ENCODE measurements around the gene DIRAS3.
"Not testable (repeated sequence)": the region's sequence is repeated elsewhere in the genome, so short reads cannot be mapped to it uniquely, and the experiment has no call there.

DIRAS3 gene

DNA sequence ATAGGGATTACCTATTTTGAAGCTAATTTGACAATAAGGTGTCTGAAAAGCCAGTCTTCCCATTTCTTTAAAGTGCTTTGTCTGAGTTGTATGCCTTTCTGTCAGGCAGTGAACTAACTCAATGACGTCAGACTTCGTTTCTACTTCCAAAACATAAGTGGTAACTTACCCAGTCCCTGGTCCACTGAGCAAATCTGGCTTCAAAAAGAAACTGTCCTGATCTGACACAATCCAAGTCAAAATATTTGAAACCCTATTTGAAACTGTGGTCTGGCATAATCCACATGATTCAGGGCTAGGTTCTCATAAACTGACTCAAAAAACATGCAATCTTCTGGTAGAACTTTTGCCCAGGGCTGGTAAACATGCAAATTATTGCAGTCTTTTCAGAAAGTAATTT is 34.0 kb downstream of the DIRAS3 start:
- DNase-seq, result no peak

DNA sequence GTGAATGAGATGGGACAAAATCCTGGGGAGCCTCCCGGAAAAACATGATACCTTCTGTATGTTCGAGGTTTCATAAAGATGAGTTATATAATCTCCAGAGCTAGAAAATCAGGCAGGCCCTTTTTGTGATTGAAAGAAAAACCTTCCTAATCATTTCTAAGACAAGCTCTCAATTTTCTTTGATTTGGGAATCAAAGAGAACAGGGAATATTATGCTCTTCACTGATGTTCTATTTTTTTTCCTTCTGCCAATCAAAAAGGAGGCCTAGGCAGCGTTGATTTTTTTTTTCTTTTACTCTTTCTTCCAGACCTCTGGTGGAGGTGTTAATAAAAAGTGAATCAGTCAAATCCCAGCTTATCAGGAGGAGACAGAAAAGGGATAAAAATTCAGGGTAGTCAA is 34.5 kb downstream of the DIRAS3 start:
- DNase-seq, result no peak

DNA sequence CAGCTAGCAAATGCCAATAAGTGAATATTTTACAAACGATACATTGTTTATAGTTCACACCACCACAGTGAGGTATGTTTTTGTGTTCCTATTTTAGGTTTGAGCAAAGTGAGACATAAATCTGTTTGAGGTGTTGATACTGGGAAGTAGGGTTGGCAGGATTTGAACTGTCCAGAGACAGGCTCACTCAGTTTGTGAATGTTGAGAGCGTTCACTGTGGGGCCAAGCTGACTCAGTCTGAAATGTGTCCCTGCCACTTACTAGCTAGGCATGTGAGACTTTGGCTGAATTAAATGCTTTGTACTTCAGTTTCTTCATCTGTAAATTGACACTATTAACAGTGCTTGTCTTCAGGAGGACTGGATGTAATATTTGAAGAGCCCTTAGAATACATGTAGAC is 35.1 kb downstream of the DIRAS3 start:
- no peak for DNase-seq

DNA sequence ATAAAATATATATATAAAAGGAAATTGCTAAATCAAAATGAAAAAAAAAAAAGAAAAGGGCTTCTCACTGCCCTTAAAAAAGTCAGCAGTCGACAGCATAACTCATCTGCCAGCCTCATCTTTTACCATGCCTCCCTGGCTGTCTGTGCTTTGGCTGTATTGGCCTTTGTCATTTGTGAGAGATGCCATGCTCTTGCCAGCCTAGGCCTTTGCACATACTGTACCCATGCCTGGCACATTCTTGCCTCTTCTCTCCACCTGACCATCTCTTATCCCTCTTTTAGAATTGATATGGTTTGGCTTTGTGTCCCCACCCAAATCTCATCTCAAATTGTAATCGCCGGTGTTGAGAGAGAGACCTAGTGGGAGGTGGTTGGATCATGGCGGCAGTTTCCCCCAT is 37.1 kb downstream of the DIRAS3 start:
- DNase-seq, result no peak

DNA sequence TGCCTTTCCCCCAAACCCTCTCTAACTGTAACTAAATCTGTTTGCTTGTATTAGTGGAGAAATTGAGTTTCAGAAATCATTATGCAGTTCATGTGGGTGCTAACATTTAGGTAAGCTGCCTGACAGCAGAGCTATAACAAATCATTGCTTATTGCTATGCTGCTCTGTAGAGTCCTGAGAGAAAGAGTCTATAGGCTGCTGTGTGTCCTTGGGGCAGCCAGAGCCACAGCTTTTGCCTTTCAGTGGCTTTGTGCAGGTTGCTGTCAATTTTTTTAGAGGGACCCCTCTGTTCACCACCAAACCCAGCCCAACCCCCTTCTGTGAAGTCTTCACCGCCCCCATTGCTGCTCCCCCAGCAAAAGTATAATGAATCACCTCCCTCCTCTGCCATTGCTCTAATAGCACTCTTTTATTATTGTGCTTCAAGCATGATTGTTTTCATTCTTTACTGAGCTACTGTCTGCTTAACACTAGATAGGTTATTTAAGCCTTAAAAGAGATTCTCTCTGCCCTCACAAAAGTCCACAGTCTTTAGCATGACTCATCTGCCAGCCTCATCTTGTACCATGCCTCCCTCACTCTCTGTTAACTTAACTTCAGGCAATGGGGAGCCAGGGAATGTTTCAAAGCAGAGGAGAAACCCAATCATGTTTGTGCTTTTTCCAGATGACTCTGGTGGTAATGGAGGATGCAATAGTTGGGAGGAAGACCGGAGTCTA is 38.6 kb downstream of the DIRAS3 start:
- DNase-seq, result no peak

DNA sequence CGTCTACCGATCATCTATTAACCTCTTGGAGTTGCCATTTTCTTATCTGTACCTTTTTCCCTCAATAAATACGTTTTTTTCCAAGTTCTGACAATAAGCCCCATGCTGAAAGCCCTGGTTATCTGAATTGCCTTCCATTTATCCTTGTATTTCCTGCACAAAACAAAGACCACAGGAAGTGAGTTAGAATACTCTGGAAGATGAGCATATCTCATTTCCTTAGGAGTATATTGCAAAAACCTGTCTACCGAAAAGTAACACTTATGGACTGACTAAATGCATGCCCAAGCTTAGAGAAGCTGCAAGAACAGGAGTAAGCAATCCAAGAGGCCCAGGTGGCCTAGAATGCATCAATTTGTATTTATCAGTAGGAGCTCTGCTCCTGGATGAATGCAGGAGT is 39.9 kb downstream of the DIRAS3 start:
- DNase-seq, result no peak

DNA sequence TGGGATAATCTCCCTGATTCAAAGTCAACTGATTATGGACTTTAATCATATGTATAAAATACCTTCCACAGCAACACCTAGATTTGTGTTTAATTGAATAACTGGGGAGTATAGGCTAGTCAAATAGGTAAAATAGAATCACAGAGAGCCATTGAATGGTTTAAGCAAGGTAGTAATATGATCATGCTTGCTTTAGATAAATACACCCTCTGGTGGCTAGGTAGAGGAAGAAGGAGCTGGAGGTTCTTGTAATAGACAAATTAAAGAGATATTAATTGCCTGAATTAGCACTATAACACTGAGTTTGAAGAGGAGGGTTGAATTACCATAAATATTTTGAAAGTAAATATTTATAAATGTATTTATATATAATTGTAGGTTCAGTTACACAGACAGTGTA is 40.3 kb downstream of the DIRAS3 start:
- no peak for DNase-seq

DNA sequence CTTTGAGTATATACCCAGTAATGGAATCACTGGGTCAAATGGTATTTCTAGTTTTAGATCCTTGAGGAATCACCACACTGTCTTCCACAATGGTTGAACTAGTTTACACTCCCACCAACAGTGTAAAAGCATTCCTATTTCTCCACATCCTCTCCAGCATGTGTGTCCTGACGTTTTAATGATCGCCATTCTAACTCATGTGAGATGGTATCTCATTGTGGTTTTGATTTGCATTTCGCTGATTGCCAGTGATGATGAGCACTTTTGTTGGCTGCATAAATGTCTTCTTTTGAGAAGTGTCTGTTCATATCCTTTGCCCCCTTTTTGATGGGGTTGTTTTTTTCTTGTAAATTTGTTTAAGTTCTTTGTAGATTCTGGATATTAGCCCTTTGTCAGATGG is 46.8 kb downstream of the DIRAS3 start:
- DNase-seq, result not testable (repeated sequence)

DNA sequence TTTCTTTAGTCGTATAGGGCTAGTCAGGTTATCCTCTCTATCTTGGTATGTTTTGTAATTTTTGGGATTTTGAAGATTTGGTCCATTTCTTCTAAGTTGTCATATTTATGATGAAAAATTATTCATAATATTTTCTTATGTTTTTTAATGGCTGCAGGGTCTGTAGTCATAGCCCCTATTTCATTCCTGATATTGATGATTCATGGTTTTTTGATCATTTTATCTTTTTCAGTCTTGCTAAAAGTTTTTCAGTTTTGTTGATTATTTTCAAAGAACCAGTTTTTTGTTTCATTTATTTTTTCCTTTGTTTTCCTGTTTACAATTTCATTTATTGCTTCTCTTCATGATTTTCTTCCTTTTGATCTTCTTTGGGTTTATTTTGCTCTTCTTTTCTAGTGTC is 50.2 kb downstream of the DIRAS3 start:
- DNase-seq, result no peak

DNA sequence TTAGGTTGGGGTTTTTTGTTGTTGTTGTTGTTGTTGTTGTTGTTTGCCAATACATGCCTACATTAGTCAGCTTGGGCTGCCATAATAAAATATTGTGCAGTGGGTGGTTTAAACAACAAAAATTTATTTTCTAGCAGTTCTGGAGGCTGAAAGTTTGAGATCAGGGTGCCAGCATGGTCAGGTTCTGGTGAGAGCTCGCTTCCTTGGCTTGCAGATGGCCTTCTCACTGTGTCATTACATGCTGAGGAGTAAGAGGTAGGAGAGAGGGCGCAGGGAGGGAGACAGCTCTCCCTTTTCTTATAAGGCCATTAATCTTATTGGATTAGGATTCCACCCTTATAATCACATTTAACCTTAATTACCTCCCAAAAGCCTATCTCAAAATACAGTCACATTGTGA is 52.7 kb downstream of the DIRAS3 start:
- no peak for DNase-seq

All from NCI-H774 (cell line).